NCI-H1092 (cell line): ENCODE results near the gene MTFMT.
"Not testable (repeated sequence)": the region's sequence is repeated elsewhere in the genome, so short reads cannot be mapped to it uniquely, and the experiment has no call there.

ENCODE experiments used
- DNase-seq: peaks from one replicate; lab custom pipeline; 2025; lab: John Stamatoyannopoulos, UW

MTFMT gene

DNA sequence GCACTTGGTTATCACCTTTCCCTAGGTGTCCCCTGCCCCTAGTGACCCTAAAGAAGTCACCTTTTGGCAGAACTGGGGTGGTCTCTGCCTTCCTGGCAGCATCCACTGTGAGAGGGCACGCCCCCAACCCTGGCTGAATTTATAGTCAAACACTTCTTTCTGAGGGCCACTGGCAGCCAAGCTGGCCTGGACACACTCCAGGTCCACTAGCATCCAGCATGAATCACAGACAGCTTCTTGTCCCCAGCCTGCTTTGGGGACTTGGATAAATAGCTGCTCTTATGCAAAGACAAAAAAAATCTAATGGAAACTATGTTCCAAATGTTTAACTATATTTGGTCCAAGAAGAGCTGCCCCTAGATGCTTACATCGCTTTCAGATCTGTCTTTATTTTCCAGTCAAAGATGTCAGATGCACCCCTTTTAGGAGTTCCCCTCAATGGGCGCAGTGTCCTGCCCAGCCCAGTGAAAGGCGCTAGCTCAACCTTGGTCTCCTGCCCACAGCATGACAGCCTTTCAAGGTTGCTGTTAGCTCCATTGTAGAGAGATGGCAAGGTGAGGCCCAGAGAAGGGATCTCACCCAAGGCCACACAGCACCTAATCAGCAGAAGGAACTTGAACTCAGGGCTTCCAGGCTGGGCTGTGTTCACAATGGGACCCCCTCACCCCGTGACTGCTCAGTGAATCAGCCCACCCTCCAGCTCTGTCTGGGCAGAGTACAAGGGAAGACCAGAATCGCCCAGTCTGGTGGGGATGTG, 31.4 kb upstream of the MTFMT start:
- DNase-seq, result no peak

DNA sequence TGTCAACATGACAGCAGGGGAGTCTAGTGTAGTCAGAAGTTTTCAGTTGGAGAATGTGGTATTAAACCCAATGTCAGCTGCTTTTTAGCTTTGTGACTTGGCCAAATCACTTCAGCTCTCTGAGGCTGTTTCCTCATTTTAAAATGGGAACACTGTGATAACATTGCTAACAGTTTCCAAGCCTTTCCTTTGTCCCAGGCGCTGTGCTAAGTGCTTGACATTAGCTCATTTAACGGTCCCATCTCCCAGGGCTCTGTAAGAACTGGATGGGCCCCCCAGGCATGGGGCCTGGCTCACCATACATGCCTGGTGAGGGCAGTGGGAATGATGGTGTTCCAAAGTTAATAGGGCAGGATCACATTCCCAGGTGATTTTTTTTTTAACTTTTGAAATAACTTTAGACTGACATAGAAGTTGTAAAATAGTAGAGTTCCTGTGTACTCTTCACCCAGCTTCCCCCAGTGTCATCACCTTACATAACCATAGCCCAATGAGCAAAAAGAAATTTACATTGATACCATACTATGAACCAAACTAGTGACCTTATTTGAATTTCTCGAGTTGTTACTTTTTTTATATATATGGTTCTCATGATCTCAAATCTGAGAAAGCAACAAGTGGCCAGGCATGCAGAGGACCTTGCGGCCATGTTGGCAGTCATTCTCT, 30.6 kb upstream of the MTFMT start:
- no peak for DNase-seq

DNA sequence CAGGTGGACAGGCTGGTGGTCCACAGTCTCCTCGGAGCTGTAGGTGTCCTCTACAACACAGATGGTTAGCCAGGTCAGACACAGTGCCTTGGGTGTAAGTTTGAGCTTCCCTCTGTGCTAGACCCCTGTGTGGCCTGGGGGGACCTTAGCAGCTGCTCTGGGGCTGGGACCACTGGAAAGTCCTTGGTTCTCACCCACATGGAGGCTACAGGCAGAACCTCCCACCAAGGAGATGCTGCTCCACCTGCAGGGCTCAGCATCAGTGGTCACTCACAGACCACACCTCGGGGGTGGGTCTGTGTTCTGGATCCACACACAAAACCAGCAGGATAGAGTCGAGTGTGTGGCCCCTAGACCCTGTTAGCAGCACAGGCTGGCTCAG, 29.9 kb upstream of the MTFMT start:
- no peak for DNase-seq

DNA sequence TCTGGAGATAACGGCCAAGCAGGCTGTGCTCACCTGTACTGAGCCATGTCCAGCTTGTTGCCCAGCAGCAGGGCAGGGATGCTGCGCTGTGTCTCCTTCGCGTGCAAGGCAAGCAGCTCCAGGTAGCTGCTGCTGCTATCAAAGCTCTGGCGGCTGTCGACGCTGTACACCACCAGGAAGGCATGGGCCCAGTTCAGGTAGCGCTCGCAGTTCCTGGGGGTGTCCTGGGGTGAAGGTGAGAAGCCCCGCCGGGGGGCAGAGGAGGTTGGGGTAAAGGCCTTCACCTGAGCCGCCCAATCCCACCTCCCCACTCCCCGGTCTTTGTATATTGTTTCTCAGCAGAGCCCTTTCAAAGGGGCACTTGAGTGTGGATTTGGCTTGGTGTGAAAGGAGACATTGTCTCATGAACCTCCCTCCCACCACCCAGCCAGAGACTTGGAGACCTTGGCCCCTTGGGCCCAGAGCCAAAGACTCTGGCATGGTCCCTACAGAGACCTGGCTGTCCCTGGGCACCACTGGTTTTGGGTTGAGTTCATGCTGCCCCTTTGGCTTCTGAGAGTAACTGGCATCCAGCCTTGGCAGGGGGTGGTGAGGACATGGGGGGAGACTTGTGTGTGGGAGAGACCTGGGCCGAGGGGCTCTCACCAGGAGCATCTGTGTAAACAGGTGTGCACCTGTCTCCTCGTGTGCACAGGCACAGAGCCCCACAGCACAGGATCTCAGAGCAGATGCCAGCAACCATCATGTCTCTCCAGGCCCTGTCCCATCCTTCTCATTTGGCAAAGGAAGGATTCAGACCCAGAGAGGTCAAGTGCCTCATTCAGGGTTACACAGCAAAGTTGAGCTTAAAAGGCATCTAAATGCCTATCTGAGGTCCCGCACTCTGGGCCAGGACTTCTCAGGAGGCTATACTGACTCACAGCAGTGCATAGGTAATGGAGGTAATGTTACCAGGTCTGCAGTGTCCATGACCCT, 29.2 kb upstream of the MTFMT start:
- DNase-seq, result no peak

DNA sequence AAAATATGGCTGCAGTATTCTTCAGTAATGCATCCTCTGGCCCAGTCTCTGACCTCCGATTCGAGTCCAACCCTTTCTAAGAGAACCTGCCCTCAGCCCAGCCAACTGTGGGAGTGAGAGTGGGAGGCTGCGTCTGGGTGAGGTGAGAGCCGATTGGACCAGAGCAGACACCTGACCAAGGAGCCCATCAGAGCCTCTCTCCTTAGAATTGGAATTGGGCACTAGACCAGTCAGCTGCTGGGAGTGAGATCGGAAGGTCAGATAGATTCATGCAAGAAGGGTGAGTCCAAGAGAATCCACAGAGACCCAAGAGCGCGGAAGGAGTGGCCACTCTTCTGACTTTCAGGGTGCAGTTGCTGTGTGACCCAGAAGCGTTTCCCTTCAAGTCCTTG, 28.1 kb upstream of the MTFMT start:
- no peak for DNase-seq

DNA sequence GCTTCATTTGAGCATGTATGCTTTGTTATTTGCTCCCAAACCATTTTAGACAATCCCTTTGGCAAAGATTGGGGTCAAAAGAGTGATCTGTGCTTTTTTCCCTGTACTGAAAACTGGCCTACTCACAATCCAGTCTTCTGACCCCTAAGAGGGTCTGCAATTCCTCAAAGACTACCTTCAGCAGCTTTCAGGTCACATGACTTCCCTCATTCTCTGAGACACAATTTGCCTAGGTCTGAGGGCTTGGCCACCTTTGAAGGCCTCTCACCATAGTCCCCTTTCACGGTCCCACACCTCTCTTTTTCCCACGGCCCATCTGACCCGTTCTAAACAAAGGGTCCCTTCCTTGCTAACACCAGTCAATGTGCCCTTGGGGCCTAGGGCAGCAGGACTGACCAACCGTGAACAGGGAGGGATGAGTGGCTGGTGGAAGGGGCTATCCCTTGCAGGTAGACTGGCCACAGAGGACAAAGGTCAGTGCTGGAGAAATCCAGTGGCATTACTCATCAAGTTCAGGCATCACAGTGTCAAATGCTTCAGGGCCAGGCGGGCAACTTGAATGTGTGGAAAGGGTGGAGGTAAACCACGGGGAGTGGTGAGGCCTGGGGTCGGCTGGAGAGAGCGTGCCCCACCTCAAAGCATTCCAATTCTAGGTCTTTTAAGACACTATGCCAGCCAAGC, 27.6 kb upstream of the MTFMT start:
- DNase-seq, result no peak

DNA sequence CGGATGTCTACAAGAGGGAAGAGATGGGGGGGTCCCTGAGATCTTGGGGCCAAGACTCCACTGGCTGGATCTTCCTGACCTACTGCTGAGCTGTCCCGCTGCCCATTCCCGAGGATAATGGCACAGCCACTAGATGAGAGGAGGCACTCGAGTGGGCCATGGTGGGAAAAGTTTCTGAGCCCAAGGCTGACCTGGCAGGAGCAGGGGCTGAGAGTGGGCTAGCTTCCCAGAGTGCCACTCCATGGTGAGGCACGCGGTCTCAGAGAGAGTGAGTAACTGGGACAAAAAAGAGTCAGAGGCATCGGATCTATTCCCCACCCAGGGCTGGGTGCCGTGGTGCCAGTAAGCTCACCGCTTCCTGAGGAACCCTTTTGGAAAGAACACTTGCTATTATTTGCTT, 26.7 kb upstream of the MTFMT start:
- no peak for DNase-seq

DNA sequence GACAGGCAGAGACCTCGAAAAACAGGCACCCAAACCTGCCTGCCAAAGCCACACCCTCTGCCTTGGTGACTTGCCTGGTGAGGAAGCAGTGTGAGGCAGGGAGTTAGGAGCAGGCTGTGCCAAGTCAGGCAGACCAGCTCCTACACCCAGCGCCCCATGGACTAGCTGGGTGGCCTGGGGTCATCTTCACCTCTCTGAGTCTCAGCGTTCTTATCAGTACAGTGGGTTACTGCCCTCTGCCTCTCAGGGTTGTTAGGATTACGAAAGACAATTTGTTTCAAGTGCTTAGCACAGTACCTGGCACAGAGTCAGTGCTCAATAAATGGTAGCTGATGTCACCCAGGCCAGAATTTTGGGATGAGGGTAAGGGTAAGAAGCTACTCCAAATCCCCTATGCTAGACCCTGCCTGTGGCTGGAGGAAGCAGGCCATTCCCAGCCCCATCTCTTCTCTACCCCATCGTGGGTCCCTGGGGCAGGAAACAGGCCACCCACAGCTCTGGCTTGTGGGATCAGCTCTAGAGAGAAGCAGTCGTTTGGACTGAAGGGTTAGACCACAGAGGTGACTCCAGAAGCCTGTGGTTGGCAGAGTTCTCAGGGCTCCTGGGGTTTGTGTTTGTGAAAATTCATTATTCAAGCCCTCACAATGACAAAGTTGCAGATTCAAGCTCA, 25.9 kb upstream of the MTFMT start:
- no peak for DNase-seq

DNA sequence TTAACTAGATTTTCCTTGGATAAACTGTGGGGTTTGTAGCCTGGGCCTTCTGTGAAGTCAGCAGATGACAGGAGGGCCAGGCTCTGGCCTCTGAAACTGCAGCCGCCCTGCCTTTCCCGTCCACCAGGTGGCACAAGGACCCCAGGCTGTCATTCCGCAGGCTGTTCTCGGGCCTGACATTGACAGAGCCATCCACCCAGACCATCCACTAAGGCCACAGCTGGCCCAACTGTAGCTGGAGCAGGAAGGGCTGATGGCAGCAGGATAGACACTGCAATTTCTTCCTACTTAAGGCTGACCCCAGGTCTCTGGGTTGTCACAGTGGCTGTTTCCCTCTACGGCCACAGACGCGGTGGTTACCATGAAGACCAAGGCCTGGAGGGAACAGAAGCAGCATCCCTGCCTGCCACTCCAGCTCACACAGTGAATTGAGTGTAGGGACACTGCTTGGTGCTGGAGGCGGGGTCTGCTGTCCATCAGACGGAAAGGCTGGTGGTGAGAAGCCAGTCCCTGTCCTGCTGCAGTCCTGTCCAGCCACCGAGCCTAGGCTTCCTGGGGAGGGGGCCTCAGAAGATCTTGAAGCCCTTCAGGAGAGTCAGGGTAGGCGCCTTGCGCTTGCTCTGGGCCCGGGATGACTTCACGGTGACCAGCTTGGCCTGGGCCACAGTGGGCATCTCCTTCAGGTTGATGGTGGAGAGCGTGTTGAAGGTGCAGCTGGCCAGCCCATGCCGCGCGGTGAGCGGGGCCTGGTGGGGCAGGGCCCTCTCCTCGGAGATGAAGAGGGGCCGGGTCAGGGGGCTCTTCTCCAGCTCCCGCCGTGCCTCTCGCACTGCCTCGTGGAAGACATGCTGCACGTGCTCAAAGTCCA, 25.1 kb upstream of the MTFMT start:
- peak; percentile 2 for DNase-seq

DNA sequence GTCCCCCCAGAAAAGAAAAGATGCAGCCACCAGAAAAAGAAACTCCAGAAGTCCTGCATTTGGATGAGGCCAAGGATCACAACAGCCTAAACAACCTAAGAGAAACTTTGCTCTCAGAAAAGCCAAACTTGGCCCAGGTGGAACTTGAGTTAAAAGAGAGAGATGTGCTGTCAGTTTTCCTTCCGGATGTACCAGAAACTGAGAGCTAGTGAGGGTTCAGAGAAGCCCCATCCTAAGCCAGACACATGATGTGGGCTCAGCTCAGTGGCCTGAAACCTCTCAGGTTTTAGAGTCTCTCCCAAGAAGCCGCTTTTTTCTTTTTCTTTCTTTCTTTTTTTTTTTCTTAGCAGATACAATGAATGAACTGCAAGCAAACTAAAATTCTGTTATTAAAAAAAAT, 23.5 kb upstream of the MTFMT start:
- no peak for DNase-seq

DNA sequence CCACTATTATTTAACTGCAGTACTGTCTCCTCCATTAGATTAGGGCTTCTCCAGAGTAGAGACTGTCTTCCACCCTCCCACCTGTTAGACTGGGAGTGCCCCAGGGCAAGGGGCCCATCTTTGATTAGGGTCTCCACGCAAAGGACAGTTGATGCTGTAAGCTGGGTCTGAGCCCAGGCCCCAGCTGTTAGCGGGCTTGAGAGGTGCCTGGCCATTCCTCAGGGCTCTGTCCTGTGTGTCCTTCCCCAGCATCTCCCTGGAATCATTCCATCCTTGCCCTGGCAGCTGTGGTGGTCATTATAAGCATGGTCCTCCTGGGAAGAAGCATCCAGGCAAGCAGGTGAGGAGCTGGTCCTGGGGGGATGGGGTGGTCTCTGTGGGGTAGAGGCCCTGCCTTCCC, 21.8 kb upstream of the MTFMT start:
- no peak for DNase-seq

DNA sequence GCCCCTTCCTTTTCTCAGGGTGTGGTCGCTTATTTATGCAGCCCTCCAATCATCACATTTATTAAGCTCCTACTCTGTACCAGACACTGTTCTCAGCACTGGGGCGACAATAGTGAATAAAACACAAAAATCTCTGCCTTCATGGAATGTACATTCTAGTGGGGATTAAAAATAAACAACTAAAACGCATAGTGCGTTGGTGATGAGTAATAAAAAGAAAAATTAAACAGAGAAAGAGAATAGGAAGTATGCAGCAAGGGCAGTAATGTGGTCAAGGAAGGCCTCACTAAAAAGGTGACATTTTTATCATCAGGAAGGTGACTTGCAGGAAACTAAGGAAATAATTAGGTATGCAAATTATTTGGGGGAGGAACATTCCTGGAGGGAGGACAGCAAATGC, 20.8 kb upstream of the MTFMT start:
- no peak for DNase-seq

DNA sequence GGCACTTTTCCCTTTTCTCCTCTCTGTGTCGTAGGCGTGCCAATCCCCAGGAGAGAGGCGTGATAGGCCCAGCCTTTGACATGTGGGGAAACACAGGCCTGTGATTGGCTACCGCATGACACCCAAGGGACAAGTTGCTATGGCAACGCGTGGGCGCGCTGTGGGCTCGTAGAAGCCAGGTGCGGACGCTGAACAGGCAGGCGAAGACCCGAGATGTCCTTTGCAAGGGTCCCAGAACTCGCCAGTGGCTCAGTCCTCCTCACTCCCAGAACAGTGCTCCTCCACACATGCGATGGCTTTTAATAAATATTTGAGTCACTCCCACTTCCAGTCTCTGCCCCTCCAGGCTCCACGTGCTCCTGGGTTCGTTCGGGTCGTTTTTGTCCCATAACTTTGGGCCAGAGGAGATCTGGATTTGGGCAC, 20.0 kb upstream of the MTFMT start:
- DNase-seq, result peak; percentile 96

DNA sequence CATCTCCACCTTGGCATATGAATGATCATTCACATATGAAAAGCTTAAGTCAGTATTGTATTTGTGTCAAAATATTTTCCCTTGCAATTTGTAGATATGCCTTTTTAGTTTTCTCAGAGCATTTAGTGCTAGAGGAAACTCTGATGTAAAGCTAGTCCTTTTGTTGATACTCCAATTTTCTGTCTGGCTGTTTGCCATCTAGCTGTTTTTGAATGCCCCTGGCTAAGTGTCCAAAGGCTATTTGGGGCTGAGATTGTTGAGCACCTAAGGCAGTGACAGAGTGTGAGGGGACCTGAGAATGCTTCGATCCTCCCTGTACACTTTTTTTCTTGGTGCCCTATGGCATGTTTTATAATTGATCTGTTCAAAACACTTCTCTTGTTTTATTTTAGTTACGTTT, 18.8 kb upstream of the MTFMT start:
- no peak for DNase-seq

DNA sequence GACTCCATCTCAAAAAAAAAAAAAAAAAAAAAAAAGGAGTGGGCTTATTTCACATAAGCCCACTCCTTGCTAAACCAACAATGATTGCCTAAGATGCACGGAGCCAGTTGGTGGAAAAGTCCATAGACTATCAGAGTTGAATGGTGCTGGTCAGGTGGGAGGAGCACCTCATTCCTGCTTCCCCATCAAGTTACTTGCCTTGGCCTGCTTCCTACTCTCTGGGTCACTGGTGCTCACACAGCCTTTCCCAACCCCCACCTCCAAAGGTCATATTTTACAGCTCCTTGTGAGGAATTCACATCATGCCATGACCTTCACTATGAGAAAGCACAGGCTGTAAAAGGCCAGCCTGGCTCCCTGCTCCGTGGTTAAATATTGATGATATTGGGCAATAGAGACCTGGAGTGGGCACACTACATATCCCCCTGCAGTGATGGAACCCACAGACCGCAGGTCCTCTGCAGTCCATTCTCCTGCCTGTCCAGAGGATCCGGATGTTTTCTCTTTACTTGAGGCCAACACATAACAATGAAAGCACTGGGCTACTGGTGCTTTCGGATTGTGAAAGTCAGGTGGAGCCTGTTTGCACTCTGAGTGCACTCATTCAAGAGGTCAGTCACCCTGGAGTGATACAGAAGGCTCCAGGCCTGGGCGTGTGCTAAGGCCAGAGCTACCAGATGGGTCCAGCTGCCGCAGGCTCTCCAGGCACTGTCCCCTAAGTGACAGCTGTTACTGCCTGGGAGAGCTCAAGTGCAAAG, 15.5 kb upstream of the MTFMT start, which contains the start of gene SLC51B:
SLC51B (plus strand) TSS at position 664 of the 758 bp plus-strand sequence. CDS start 4,618 bp downstream, outside the sequence.
- DNase-seq, result no peak

DNA sequence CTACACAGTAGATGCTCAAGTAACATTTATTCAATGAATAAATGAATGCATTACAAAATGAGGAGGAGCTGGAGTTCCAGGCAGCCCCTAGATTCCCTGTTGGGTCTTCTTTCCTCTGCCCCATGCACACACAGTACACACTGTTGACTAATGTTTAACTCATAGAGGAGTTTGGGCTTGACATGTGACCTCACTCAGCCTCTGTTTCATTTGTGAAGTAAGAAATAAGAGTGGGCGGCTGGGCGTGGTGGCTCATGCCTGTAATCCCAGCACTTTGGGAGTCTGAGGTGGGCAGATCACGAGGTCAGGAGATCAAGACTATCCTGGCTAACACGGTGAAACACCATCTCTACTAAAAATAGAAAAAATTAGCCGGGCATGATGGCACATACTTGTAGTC, 14.8 kb upstream of the MTFMT start:
- DNase-seq, result not testable (repeated sequence)

DNA sequence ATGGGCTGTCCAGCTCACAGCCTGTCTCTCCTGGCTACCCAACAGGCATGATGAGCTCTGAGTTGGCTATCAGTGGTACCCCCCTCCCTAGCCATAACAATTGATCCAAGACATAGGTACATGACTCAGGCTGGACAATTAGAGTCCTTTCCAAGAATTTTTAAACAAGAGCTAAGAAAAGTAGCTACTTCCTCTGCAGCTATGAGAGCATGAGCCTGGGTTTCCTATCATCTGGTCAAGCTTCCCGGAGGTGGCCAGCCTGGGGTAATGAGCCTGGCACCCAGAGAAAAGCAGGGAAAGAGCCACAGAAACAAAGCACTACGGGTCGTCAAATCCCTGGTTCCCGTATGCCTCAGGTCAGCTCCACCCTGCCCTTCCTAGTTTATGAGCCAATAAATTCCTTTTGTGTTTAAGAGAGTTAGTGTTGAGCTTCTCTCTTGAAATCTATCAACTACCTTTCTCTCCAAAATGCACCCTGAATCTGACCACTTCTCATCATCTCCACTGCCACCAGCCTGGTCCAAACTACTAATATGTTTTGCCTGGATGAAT, 13.4 kb upstream of the MTFMT start:
- no peak for DNase-seq

DNA sequence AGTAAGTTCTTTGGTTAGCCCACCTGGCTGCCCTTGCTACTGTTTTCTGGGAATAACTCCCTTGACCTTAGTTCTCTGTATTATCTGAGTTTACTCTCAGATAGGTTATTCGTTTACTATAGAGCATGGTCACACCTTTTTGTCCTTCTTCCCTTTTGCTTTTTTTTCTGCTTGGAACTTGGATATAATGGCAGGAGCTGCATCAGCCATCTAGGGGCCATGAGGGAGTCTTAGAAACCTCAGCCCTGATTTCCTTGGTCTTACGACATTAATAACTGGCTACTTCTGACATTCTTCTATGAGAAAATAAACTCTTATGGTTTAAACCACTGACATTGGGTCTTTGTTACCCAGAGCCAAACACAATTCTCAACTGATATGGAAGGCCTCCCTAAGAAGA, 12.3 kb upstream of the MTFMT start:
- DNase-seq, result no peak

DNA sequence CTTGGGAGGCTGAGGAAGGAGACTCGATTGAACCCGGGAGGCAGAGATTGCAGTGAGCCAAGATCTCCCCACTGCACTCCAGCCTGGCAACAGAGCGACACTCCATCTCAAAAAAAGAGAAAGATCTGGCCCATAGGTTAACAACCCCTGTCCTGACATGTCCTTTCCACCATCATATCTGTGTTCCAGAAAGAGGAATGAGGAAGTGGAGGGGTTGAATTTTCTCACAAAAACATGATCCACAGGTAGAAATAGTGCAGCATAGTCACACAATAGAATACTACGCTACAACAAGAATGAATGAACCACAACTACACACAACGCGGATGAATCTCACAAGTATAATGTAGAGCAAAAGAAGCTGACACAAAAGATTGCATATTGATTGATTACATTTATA, 11.0 kb upstream of the MTFMT start:
- DNase-seq, result no peak
